NCI-H446 (cell line): ENCODE results near the gene GPR18.

Experiments used
- DNase-seq, 2 experiments: peaks; one replicate each; lab custom pipeline; 2025; lab: John Stamatoyannopoulos, UW

Gene GPR18

GRCh38 chr13:99258210-99258860 is at the start of gene GPR18:
TSS of gene GPR18 (minus strand) at chr13:99258379. CDS start at chr13:99255872, 2,507 bp downstream.
- no peak for DNase-seq

GRCh38 chr13:99307648-99308339 is 49.6 kb upstream of the GPR18 start:
- no peak for DNase-seq

- DNase-seq: no peak
Measured at GRCh38 chr13:99307247-99307646, 49.1 kb upstream of the GPR18 start, which contains the start of gene GPR183. TSS of gene GPR183 (minus strand) at chr13:99307399. CDS start at chr13:99296145, 11,254 bp downstream.

GRCh38 chr13:99305566-99305965 is 47.4 kb upstream of the GPR18 start:
- DNase-seq: no peak

- no peak for DNase-seq
Measured at GRCh38 chr13:99305158-99305557, 47.0 kb upstream of the GPR18 start.

- DNase-seq: no peak
Measured at GRCh38 chr13:99304541-99304940, 46.4 kb upstream of the GPR18 start.

GRCh38 chr13:99303863-99304521 is 45.8 kb upstream of the GPR18 start:
- DNase-seq: no peak

- no peak for DNase-seq
Measured at GRCh38 chr13:99302637-99303505, 44.7 kb upstream of the GPR18 start.

- DNase-seq: no peak
Measured at GRCh38 chr13:99301913-99302636, 43.9 kb upstream of the GPR18 start.

GRCh38 chr13:99301056-99301838 is 43.1 kb upstream of the GPR18 start:
- DNase-seq: no peak

GRCh38 chr13:99299920-99300341 is 41.8 kb upstream of the GPR18 start:
- no peak for DNase-seq

- no peak for DNase-seq
Measured at GRCh38 chr13:99299256-99299919, 41.2 kb upstream of the GPR18 start.

GRCh38 chr13:99298056-99298455 is 39.9 kb upstream of the GPR18 start:
- DNase-seq: no peak

- DNase-seq: no peak
Measured at GRCh38 chr13:99297331-99297730, 39.2 kb upstream of the GPR18 start.

GRCh38 chr13:99296398-99296797 is 38.2 kb upstream of the GPR18 start:
- DNase-seq: no peak

- no peak for DNase-seq
Measured at GRCh38 chr13:99295488-99296252, 37.5 kb upstream of the GPR18 start.

- DNase-seq: no peak
Measured at GRCh38 chr13:99294958-99295357, 36.8 kb upstream of the GPR18 start.

GRCh38 chr13:99294198-99294597 is 36.0 kb upstream of the GPR18 start:
- DNase-seq: no peak

- DNase-seq: no peak
Measured at GRCh38 chr13:99293178-99293577, 35.0 kb upstream of the GPR18 start.
